OCI-LY3 (cell line): ENCODE data around the gene SLC30A4.

ENCODE experiments used
- H2AFZ ChIP-seq: fragments of 200-600, 300-600 bp; shearing (Covaris generic); 2 replicates; pipeline ENCODE4 v1.6.0; 2014; ENCODE audit warnings: antibody characterized with exemption, low read depth, low read length
- H3K27ac ChIP-seq: fragments of 200-600, 300-600 bp; sonication (generic); 2 replicates; pipeline ENCODE4 v1.5.1; 2014; ENCODE audit warnings: mild to moderate bottlenecking, low read length, moderate library complexity, mixed read lengths
- H3K27me3 ChIP-seq: fragments of 200-600, 300-600 bp; sonication (generic); 2 replicates; pipeline ENCODE4 v1.6.1; 2014; ENCODE audit warnings: low read depth, low read length, mixed read lengths
- H3K36me3 ChIP-seq: fragments of 200-600, 300-600 bp; sonication (generic); replicated peaks from 2 replicates; pipeline ENCODE3; 2014; ENCODE audit warnings: low read depth, low read length, mixed read lengths
- H3K4me1 ChIP-seq: fragments of 300-600, 200-600 bp; sonication (generic); 2 replicates; pipeline ENCODE4 v1.6.1; 2014; ENCODE audit warnings: low read length, mixed read lengths
- H3K4me2 ChIP-seq: fragments of 200-600, 300-600 bp; sonication (generic); 2 replicates; pipeline ENCODE4 v1.6.1; 2014; ENCODE audit warnings: low read length, mixed read lengths
- H3K4me3 ChIP-seq: fragments of 300-600, 200-600 bp; sonication (generic); 2 replicates; pipeline ENCODE4 v1.5.1; 2014; ENCODE audit warnings: antibody characterized with exemption, mild to moderate bottlenecking, low read length, moderate library complexity
- H3K79me2 ChIP-seq: fragments of 300-600, 200-600 bp; shearing (Covaris generic); 2 replicates; pipeline ENCODE4 v1.6.1; 2014; ENCODE audit warnings: mild to moderate bottlenecking, low read length, mixed read lengths
- H3K9ac ChIP-seq: fragments of 300-600, 200-600 bp; shearing (Covaris generic); 2 replicates; pipeline ENCODE4 v1.6.0; 2014; ENCODE audit warnings: mild to moderate bottlenecking, low read length, moderate library complexity
- H3K9me3 ChIP-seq: fragments of 200-600, 300-600 bp; shearing (Covaris generic); 2 replicates; pipeline ENCODE4 v1.6.1; 2014; ENCODE audit warnings: low read length, mixed read lengths; ENCODE audit not compliant: insufficient read depth
- H4K20me1 ChIP-seq: fragments of 200-600, 300-600 bp; sonication (generic); 2 replicates; pipeline ENCODE4 v1.6.1; 2016; ENCODE audit warnings: low read length, mixed read lengths; ENCODE audit not compliant: insufficient read depth
- CTCF ChIP-seq: fragments of 200-600, 300-600 bp; sonication (generic); IDR thresholded peaks from 2 replicates; pipeline ENCODE4 v1.5.1; 2014; ENCODE audit warnings: antibody characterized with exemption, low read length, low read depth
- EZH2phosphoT487 ChIP-seq: fragments of 200-600 bp; shearing (Covaris generic); IDR thresholded peaks from 2 replicates; pipeline ENCODE4 v1.6.1; 2018; ENCODE audit warnings: antibody characterized with exemption, mixed run types, low read depth

Gene SLC30A4

GRCh38 chr15:45443645-45444044, 78.9 kb downstream of the SLC30A4 start:
- no peak overlapping the region for H3K4me2 ChIP-seq
- H2AFZ ChIP-seq, result no peak overlapping the region
- H4K20me1 ChIP-seq, result no peaks in the 10 kb centered on the region
- H3K4me3 ChIP-seq, result no peak overlapping the region
- no peaks in the 10 kb centered on the region for H3K9me3 ChIP-seq
- H3K4me1 ChIP-seq, result peaks cover 4% of the 10 kb centered on the region; the same call in 1 of the 2 replicates
- H3K27ac ChIP-seq, result no peak overlapping the region
- no peaks in the 10 kb centered on the region for H3K79me2 ChIP-seq
- H3K36me3 ChIP-seq, result no peaks in the 10 kb centered on the region
- no peak for TF ChIP-seq CTCF
- no peak for TF ChIP-seq EZH2phosphoT487
- 0 out of 2 replicates have a peak, but pooled peaks cover 4% of the 10 kb centered on the region for H3K27me3 ChIP-seq
- H3K9ac ChIP-seq, result no peak overlapping the region

- H3K79me2 ChIP-seq, result no peaks in the 10 kb centered on the region
- no peak overlapping the region for H3K4me2 ChIP-seq
- no peaks in the 10 kb centered on the region for H3K9me3 ChIP-seq
- no peak overlapping the region for H3K9ac ChIP-seq
- H2AFZ ChIP-seq, result no peak overlapping the region; the same call in 1 of the 2 replicates
- H3K27ac ChIP-seq, result no peak overlapping the region
- 0 out of 2 replicates have a peak, but pooled peaks cover 4% of the 10 kb centered on the region for H3K27me3 ChIP-seq
- H3K4me1 ChIP-seq, result no peaks in the 10 kb centered on the region
- TF ChIP-seq EZH2phosphoT487, result no peak
- no peaks in the 10 kb centered on the region for H4K20me1 ChIP-seq
- H3K4me3 ChIP-seq, result no peak overlapping the region
- H3K36me3 ChIP-seq, result no peaks in the 10 kb centered on the region
Observed at GRCh38 chr15:45442507-45443135, 79.9 kb downstream of the SLC30A4 start.

- H3K9ac ChIP-seq, result no peak overlapping the region
- no peak overlapping the region for H3K4me3 ChIP-seq
- H3K4me2 ChIP-seq, result no peak overlapping the region
- no peaks in the 10 kb centered on the region for H3K36me3 ChIP-seq
- H3K27ac ChIP-seq, result no peak overlapping the region
- no peaks in the 10 kb centered on the region for H3K79me2 ChIP-seq
- H4K20me1 ChIP-seq, result no peaks in the 10 kb centered on the region
- H2AFZ ChIP-seq, result no peak overlapping the region
- H3K9me3 ChIP-seq, result no peaks in the 10 kb centered on the region
- TF ChIP-seq CTCF (no peak), EZH2phosphoT487 (no peak)
- H3K4me1 ChIP-seq, result no peaks in the 10 kb centered on the region
- H3K27me3 ChIP-seq, result 0 out of 2 replicates have a peak, but pooled peaks cover 4% of the 10 kb centered on the region
Observed at GRCh38 chr15:45441686-45442085, 80.9 kb downstream of the SLC30A4 start.

GRCh38 chr15:45441036-45441435, 81.5 kb downstream of the SLC30A4 start:
- no peaks in the 10 kb centered on the region for H3K36me3 ChIP-seq

More at GRCh38 chr15:45441036-45441435, 81.5 kb downstream of the SLC30A4 start:
- no peak overlapping the region for H3K4me2 ChIP-seq
- H3K9ac ChIP-seq, result no peak overlapping the region
- 0 out of 2 replicates have a peak, but pooled peaks cover 3% of the 10 kb centered on the region for H3K27me3 ChIP-seq
- no peak overlapping the region for H3K27ac ChIP-seq
- H3K4me3 ChIP-seq, result no peak overlapping the region
- H3K9me3 ChIP-seq, result no peaks in the 10 kb centered on the region
- H2AFZ ChIP-seq, result no peak overlapping the region
- H3K4me1 ChIP-seq, result no peaks in the 10 kb centered on the region
- no peaks in the 10 kb centered on the region for H4K20me1 ChIP-seq
- no peaks in the 10 kb centered on the region for H3K79me2 ChIP-seq
- TF ChIP-seq CTCF (no peak), EZH2phosphoT487 (no peak)
